Heart left ventricle (tissue), 13 donors: ENCODE data around the gene ALG8.

Experiments
- CTCF ChIP-seq, 12 donors: fragments of 200-600 bp; sonication (generic) in 4 of 12; IDR thresholded peaks; one replicate each; pipeline versions ENCODE4 v1.5.0 to v1.8.0; 2018 to 2022; ENCODE audit warnings: antibody characterized with exemption in 12 of 12, mild to moderate bottlenecking in 5 of 12
- POLR2A ChIP-seq, 2 donors: fragments of 450-650 bp; IDR thresholded peaks; one replicate each; pipeline ENCODE4 v1.6.1; 2017; ENCODE audit warnings: antibody characterized with exemption in 2 of 2, mild to moderate bottlenecking in 2 of 2, moderate library complexity in 2 of 2
- donor health status: ischemic (EF 13 %, LVEDD 7.1; RV severe dilation, severe dysfunction).
- donor health status: DM: no; HTN: yes; CAD: no.
- donor health status: DM: no; HTN: no; CAD: no.
- donor health status: ischemic (EF 25% LVEDD 6.9; RV normal size, moderate dysfunction).
- donor health status: ischemic (EF 25% LVEDD 5.7; RV mildly dilated, moderate dysfunction).
- donor health status: ischemic (EF 35%, LVEDD 5.7; RV mildly dilated, moderate dysfunction).
- donor health status: nonischemic (EF 11% LVEDD 7.7; RV severe dilation, severe dysfunction).
- donor health status: DM: yes; HTN: yes; CAD: no.
- donor health status: PGD.
- donor health status: ischemic (EF 29% LVEDD 5.4; RV normal size, mild dysfunction).
- donor health status: nonischemic (EF 23%, LVEDD 6.1; RV moderate dilation, normal function).

GRCh38 chr11:78097666-78098385 lies 41.6 kb downstream of the ALG8 start:
- TF ChIP-seq CTCF (IDR thresholded peaks at IDR 0.05) (no peak), POLR2A (IDR thresholded peaks at IDR 0.05) (no peak)
